GM21423 (cell line): Measurements from ENCODE around the gene PCOLCE2.

Experiments
- ATAC-seq: cut with Tn5 transposase; IDR thresholded peaks from one replicate; pipeline ENCODE4 v1.9.1; 2021; ENCODE audit warnings: mild to moderate bottlenecking, moderate library complexity; ENCODE audit not compliant: unreplicated experiment

The PCOLCE2 gene

GRCh38 chr3:142888481-142889211 lies at the start of gene PCOLCE2:
PCOLCE2 (minus strand) TSS chr3:142889083; CDS start chr3:142888896, 187 bp downstream.
- ATAC-seq: no peak

GRCh38 chr3:142935963-142936362 lies 47.1 kb upstream of the PCOLCE2 start:
- ATAC-seq: no peak

- ATAC-seq: no peak
These were observed 46.0 kb upstream of the PCOLCE2 start for GRCh38 chr3:142934887-142935269.

- ATAC-seq: no peak
These were observed 45.4 kb upstream of the PCOLCE2 start for GRCh38 chr3:142934128-142934886.

GRCh38 chr3:142931222-142931621 lies 42.3 kb upstream of the PCOLCE2 start:
- no peak for ATAC-seq

GRCh38 chr3:142930463-142930862 lies 41.6 kb upstream of the PCOLCE2 start:
- ATAC-seq: no peak

GRCh38 chr3:142929890-142930289 lies 41.0 kb upstream of the PCOLCE2 start:
- no peak for ATAC-seq

- ATAC-seq: no peak
These were observed 40.2 kb upstream of the PCOLCE2 start for GRCh38 chr3:142929109-142929508.

- no peak for ATAC-seq
These were observed 37.6 kb upstream of the PCOLCE2 start for GRCh38 chr3:142926368-142926944.

- no peak for ATAC-seq
These were observed 36.3 kb upstream of the PCOLCE2 start for GRCh38 chr3:142925140-142925539.

GRCh38 chr3:142923694-142924093 lies 34.8 kb upstream of the PCOLCE2 start:
- ATAC-seq: no peak

GRCh38 chr3:142916605-142917004 lies 27.7 kb upstream of the PCOLCE2 start:
- ATAC-seq: no peak

- ATAC-seq: no peak
These were observed 26.8 kb upstream of the PCOLCE2 start for GRCh38 chr3:142915636-142916035.

- ATAC-seq: no peak
These were observed 25.5 kb upstream of the PCOLCE2 start for GRCh38 chr3:142914286-142914811.

- no peak for ATAC-seq
These were observed 24.5 kb upstream of the PCOLCE2 start for GRCh38 chr3:142913432-142913831.

GRCh38 chr3:142912402-142913172 lies 23.7 kb upstream of the PCOLCE2 start:
- no peak for ATAC-seq

GRCh38 chr3:142910280-142910679 lies 21.4 kb upstream of the PCOLCE2 start:
- no peak for ATAC-seq

- ATAC-seq: no peak
These were observed 20.4 kb upstream of the PCOLCE2 start for GRCh38 chr3:142909282-142909681.

GRCh38 chr3:142907996-142908395 lies 19.1 kb upstream of the PCOLCE2 start:
- ATAC-seq: no peak

GRCh38 chr3:142904639-142905436 lies 16.0 kb upstream of the PCOLCE2 start:
- no peak for ATAC-seq
